HG02981 (cell line): Measurements from ENCODE around the gene NEURL3.
"Not testable (repeated sequence)": the region's sequence is repeated elsewhere in the genome, so short reads cannot be mapped to it uniquely, and the experiment has no call there.

Experiments used
- ATAC-seq: cut with Tn5 transposase; IDR thresholded peaks from one replicate; pipeline ENCODE4 v1.9.1; 2021; ENCODE audit warnings: mild to moderate bottlenecking, moderate library complexity; ENCODE audit not compliant: unreplicated experiment

Gene NEURL3

GRCh38 chr2:96486696-96487095 lies 18.5 kb downstream of the NEURL3 start:
- ATAC-seq: no peak

DNA sequence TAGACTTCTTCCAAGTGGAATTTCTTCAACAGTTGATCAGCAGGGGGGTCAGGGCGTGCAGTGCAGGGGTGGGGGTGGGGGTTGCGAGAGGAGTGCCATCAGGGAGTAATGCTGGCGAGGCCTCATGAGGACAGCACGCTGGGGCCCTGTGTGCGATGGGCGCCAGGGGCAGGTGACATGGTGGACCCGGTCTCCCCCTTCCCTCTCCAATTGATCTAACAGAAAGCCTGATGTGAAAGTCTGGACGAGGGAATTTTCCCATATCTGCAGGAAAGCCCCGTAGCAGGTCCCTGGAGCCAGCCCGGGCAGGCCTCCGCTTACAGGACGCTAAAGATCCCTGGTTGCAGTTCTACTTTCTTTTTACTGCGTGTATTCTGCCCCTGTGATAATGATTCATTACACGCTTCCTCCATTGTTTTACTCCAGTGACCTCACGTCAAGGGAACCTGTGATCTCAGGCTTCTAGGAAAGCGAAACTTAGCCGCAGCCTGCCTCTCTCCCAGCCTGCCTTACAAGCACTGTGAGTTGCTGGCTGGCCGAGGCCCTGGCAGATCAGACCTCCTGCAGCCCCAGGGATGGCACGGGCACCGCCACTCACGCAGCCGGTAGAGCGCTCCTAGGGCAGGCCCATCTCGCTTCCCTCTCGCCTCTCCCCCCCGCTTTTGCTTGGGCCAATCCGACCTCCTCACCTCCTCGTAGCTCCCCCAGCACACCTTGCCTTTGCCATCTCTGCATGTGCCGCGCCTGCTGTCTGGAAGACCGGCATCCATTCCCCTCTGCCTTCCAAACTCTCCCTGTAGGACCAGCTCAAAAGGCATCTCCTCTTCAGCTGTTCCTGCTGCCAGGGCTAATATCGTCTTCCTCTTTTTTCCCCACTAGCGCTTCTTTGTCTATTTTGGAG lies 19.2 kb downstream of the NEURL3 start:
- peak; percentile 87 for ATAC-seq

DNA sequence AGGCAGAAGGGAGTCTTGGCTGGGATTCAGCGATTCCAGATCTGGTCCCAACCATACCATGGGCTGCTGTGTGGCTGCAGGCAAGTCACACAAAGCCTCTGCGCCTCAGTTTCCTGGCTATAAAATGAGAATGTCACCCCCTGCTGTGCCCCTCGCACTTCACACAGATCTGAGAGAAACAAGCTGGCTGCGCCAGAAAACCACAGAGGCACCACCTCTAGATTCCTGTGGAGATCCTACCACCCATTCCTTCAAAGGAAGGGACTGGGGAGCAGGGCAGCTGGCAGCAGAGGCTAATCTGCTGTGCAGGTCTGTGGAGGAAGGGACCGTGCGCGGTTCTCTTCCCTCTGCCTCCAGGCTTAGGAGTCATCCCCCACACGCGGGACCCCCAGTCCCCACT lies 19.8 kb downstream of the NEURL3 start:
- ATAC-seq: no peak

- ATAC-seq: no peak
Observed at GRCh38 chr2:96484091-96484490, 21.1 kb downstream of the NEURL3 start.

DNA sequence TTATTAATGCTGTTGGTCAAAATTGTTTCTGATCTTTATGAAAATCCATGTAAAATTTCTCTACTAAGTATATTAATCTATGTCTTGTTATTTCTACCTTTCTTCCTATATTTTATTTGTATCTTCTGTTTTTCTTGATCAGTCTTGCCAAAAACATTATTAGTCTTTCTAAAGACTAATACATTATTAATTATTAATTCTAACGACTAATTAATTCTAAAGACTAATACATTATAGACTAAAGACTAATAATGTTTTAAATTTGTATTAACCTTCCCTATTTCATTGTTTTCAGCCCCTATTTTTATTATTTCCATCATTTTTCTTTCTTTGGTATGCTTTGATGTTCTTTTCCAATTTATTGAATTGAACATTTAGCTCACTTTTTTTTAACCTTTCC lies 27.7 kb downstream of the NEURL3 start:
- ATAC-seq: no peak

DNA sequence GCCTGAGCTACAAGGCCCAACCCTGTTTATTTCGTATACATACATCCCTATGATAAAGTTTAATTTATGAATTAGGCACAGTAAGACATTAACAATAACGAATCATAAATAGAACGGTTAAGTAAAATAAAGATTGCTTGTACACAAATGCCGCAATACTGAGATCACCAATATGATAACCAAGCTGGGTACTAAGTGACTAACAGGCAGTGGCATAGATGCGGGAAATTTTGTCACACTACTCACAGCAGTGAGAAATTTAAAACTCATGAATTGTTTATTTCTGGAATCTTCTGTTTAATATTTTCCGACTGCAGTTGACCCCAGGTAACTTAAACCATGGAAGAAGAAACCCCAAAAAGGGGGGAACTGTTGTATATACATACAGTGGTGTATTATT lies 33.4 kb downstream of the NEURL3 start:
- ATAC-seq: no peak

DNA sequence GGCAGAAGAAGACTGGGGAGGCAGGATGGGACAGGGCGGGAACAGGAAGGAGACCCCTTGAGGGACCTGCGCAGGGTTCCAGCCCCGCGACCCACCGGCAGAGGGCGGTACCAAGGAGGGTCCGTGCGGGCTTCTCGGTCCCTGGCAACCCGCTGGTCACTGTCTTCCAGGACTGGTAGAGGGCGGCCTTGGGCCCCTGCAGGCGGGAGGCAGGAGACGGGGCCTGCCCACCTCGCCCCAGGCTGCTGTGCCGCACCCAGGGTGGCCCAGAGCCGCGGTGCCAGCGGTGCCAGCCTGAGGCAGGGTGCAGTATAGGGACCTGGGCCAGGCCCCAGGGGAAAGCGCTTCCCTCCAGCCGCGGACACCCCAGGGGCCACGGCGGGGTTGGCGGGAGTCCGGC lies 34.5 kb downstream of the NEURL3 start:
- ATAC-seq: peak; percentile 64

- ATAC-seq: no peak
Observed at GRCh38 chr2:96470109-96470508, 35.0 kb downstream of the NEURL3 start.

- no peak for ATAC-seq
Observed at GRCh38 chr2:96468904-96469303, 36.3 kb downstream of the NEURL3 start.

GRCh38 chr2:96464651-96465050 lies 40.5 kb downstream of the NEURL3 start:
- no peak for ATAC-seq

DNA sequence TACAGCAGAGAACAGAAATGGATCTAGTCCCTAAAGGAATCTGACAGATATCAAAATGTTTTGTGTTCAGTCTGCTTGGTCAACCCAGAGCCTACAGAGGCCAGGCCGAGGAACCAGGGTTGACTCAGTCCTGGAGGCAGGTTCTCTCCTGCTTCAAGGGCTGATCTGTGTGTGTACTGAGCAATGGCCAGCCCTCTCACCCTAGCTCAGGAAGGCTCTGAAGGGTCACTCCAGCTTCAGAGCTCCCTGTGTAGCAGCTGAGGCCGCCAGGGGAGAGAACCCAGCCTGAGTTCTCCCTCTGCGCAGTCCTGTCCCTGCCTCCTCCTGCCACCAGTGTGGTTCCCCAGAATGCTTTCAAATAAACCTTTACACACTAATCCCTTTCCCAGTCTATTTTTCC lies 41.1 kb downstream of the NEURL3 start:
- no peak for ATAC-seq

GRCh38 chr2:96463119-96463518 lies 42.0 kb downstream of the NEURL3 start:
- ATAC-seq: no peak

DNA sequence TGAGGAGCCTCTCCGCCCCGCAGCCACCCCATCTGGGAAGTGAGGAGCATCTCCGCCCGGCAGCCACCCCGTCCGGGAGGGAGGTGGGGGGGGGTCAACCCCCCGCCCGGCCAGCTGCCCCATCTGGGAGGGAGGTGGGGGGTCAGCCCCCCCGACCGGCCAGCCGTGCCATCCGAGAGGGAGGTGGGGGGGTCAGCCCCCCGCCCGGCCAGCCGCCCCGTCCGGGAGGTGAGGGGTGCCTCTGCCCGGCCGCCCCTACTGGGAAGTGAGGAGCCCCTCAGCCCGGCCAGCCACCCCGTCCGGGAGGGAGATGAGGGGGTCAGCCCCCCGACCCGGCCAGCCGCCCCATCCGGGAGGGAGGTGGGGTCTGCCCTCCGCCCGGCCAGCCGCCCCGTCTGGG lies 43.5 kb downstream of the NEURL3 start:
- not testable (repeated sequence) for ATAC-seq

DNA sequence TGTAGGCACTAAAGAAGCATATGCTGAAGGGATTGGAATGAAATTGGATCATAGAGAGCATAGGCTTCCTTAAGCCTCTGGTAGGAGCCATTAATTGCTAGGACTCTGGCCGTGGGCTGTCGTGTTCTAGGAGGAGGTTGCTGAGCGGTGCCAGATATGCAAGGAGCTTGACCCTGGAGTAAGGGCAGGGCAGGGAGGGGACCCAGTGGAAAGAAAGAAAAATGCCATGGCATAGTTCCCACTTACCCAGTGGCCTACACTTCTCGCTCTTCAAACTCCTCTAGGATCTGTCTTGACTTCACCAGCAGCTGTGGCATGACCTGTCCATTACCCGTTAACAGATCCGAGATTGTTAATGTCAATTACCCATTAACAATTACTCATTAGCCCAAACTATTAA lies 53.1 kb downstream of the NEURL3 start:
- no peak for ATAC-seq

- ATAC-seq: no peak
Observed at GRCh38 chr2:96449637-96450036, 55.5 kb downstream of the NEURL3 start.

- ATAC-seq: no peak
Observed at GRCh38 chr2:96449174-96449573, 56.0 kb downstream of the NEURL3 start.

GRCh38 chr2:96447726-96448125 lies 57.4 kb downstream of the NEURL3 start:
- no peak for ATAC-seq
